DLD1 (cell line): ENCODE measurements around the gene GON7.
"Not testable (repeated sequence)": the region's sequence is repeated elsewhere in the genome, so short reads cannot be mapped to it uniquely, and the experiment has no call there.

ENCODE experiments used
- in situ Hi-C: cut with HindIII; loops from 2 replicates; pipeline ENCODE4 v1.10.0; 2017; ENCODE audit warnings: low sequenced_read_pairs

GON7 gene

GRCh38 chr14:93200553-93200952, 6.3 kb downstream of the GON7 start:
- in situ Hi-C loops, result no loop called here

GRCh38 chr14:93199031-93199430, 7.8 kb downstream of the GON7 start:
- in situ Hi-C loops, result no loop called here

GRCh38 chr14:93195316-93195999, 11.4 kb downstream of the GON7 start:
- in situ Hi-C loops, result no loop called here

GRCh38 chr14:93186956-93187355, 19.9 kb downstream of the GON7 start:
- in situ Hi-C loops, result no loop called here

GRCh38 chr14:93186466-93186865, 20.4 kb downstream of the GON7 start:
- in situ Hi-C loops, result no loop called here

- in situ Hi-C loops, result no loop called here
Measured at GRCh38 chr14:93185349-93185720, 21.5 kb downstream of the GON7 start.

- in situ Hi-C loops, result no loop called here
Measured at GRCh38 chr14:93184391-93185348, 22.2 kb downstream of the GON7 start, which contains the start of the genes LYSET and MOAP1. Gene LYSET (plus strand): TSS chr14:93185317. CDS start chr14:93185406, 89 bp downstream. Gene MOAP1 (minus strand): TSS chr14:93184897. CDS start chr14:93184242, 655 bp downstream.

GRCh38 chr14:93183596-93184317, 23.1 kb downstream of the GON7 start:
- in situ Hi-C loops, result no loop called here

GRCh38 chr14:93175492-93175891, 31.4 kb downstream of the GON7 start:
- in situ Hi-C loops, result no loop called here

GRCh38 chr14:93174731-93175130, 32.1 kb downstream of the GON7 start:
- in situ Hi-C loops, result not testable (repeated sequence)

- in situ Hi-C loops, result no loop called here
Measured at GRCh38 chr14:93173943-93174395, 32.9 kb downstream of the GON7 start.

GRCh38 chr14:93171376-93171775, 35.5 kb downstream of the GON7 start:
- in situ Hi-C loops, result no loop called here

- in situ Hi-C loops, result not testable (repeated sequence)
Measured at GRCh38 chr14:93170141-93170540, 36.7 kb downstream of the GON7 start.

GRCh38 chr14:93169619-93170018, 37.2 kb downstream of the GON7 start:
- in situ Hi-C loops, result not testable (repeated sequence)

- in situ Hi-C loops, result not testable (repeated sequence)
Measured at GRCh38 chr14:93168610-93169009, 38.3 kb downstream of the GON7 start.

GRCh38 chr14:93165271-93166265, 41.3 kb downstream of the GON7 start:
- in situ Hi-C loops, result not testable (repeated sequence)

GRCh38 chr14:93163564-93163963, 43.3 kb downstream of the GON7 start:
- in situ Hi-C loops, result no loop called here

GRCh38 chr14:93161411-93161940, 45.4 kb downstream of the GON7 start:
- in situ Hi-C loops, result no loop called here

GRCh38 chr14:93160353-93160801, 46.5 kb downstream of the GON7 start:
- in situ Hi-C loops, result no loop called here
